Activated CD8-positive, alpha-beta T cell treated with anti-CD3 and anti-CD28 coated beads, Interleukin-2, amount 10 ng/mL, durations not matched to agents 7 days and 5 days (primary cell): Measurements from ENCODE around the gene TNXB. TPM values are rescaled to one million over a fixed set of nuclear protein-coding genes. Genes with fewer than 3 reads are reported as not detected.
"Not testable (repeated sequence)": the region's sequence is repeated elsewhere in the genome, so short reads cannot be mapped to it uniquely, and the experiment has no call there.

ENCODE experiments used
- ATAC-seq: fragments of 150-1000 bp; cut with Tn5 transposase; one replicate; pipeline ENCODE4 v1.10.0; 2021; ENCODE audit warnings: moderate library complexity
- CTCF ChIA-PET: fragments of 350-600 bp; sonication (Branson Sonifier 250); formaldehyde crosslinking; loops from one replicate; lab custom pipeline; 2021; ENCODE audit warnings: antibody characterized with exemption; lab: Charles Lee
- POLR2A ChIA-PET: fragments of 350-600 bp; sonication (Branson Sonifier 250); formaldehyde crosslinking; loops from one replicate; lab custom pipeline; 2021; ENCODE audit warnings: antibody characterized with exemption; lab: Charles Lee
- DNase-seq: peaks from one replicate; pipeline ENCODE4 v3.0.0-alpha.2; 2020
- H3K27ac Mint-ChIP-seq: one replicate; pipeline ENCODE4 v1.8.0; 2021; ENCODE audit warnings: mild to moderate bottlenecking, mixed read lengths
- H3K27me3 Mint-ChIP-seq: one replicate; pipeline ENCODE4 v1.8.0; 2021; ENCODE audit warnings: low read depth, mixed read lengths
- H3K36me3 Mint-ChIP-seq: one replicate; pipeline ENCODE4 v1.8.0; 2021; ENCODE audit warnings: low read depth, mixed read lengths
- H3K4me1 Mint-ChIP-seq: one replicate; pipeline ENCODE4 v1.8.0; 2021; ENCODE audit warnings: low read depth, mixed read lengths
- H3K4me3 Mint-ChIP-seq: one replicate; pipeline ENCODE4 v1.8.0; 2021; ENCODE audit warnings: mild to moderate bottlenecking, mixed read lengths
- H3K9me3 Mint-ChIP-seq: one replicate; pipeline ENCODE4 v1.8.0; 2022; ENCODE audit warnings: mixed read lengths; ENCODE audit not compliant: insufficient read depth
- total RNA-seq, 2 experiments: library from RNA; stranded (reverse); gene quantifications; one replicate each; pipeline ENCODE4 v1.2.3, GENCODE V29; 2021

The TNXB gene
- total RNA-seq, 2 experiments from 2014 or later, result 3.4 to 4.8 TPM

- CTCF ChIA-PET, H3K27me3 Mint-ChIP-seq, DNase-seq, H3K4me3 Mint-ChIP-seq, H3K27ac Mint-ChIP-seq, POLR2A ChIA-PET, ATAC-seq, H3K36me3 Mint-ChIP-seq, H3K9me3 Mint-ChIP-seq: not testable (repeated sequence)
- H3K4me1 Mint-ChIP-seq, result peaks cover 11% of the 10 kb centered on the region
Measured at GRCh38 chr6:32002546-32003268, 106.4 kb downstream of the TNXB start.

- ATAC-seq, H3K4me1 Mint-ChIP-seq, H3K27ac Mint-ChIP-seq, H3K27me3 Mint-ChIP-seq, DNase-seq, H3K4me3 Mint-ChIP-seq, CTCF ChIA-PET, H3K36me3 Mint-ChIP-seq, POLR2A ChIA-PET, H3K9me3 Mint-ChIP-seq: not testable (repeated sequence)
Measured at GRCh38 chr6:31996385-31996784, 112.8 kb downstream of the TNXB start.

DNA sequence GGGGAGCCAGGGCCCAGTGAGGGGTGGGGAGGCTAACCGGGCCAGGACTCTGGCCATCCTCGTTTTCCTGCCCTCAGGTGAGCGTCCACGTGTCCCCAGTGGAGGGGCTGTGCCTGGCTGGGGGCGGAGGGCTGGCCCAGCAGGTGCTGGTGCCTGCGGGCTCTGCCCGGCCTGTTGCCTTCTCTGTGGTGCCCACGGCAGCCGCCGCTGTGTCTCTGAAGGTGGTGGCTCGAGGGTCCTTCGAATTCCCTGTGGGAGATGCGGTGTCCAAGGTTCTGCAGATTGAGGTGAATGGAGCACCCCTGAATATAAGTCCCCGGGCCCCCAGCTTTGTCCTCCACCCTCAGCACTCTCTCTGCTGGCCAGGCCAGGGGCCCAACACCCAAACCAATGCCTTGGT is 114.7 kb downstream of the TNXB start:
- H3K27ac Mint-ChIP-seq, DNase-seq, H3K4me3 Mint-ChIP-seq, ATAC-seq, H3K9me3 Mint-ChIP-seq, POLR2A ChIA-PET, CTCF ChIA-PET, H3K36me3 Mint-ChIP-seq, H3K27me3 Mint-ChIP-seq, H3K4me1 Mint-ChIP-seq: not testable (repeated sequence)

Other genes with a start within 250 kb of the TNXB start
- gene NEU1, start 246.5 kb downstream of the TNXB start, total RNA-seq, result 10 to 100 TPM; 16.5 to 17.8 TPM
- gene SLC44A4, start 230.3 kb downstream of the TNXB start, total RNA-seq, result under 1 TPM in 1 of 2 experiments, not detected in 1; 0.39 TPM
- gene EHMT2, start 211.6 kb downstream of the TNXB start, total RNA-seq, result 10 to 100 TPM; 70.1 to 72.3 TPM
- 1 to 10 TPM; 1.6 to 1.8 TPM for gene ZBTB12, start 207.3 kb downstream of the TNXB start, total RNA-seq
- gene C2, start 181.6 kb downstream of the TNXB start, total RNA-seq, result under 1 TPM; 0.26 to 0.87 TPM
- gene CFB, start 163.2 kb downstream of the TNXB start, total RNA-seq, result under 1 TPM in 1 of 2 experiments, not detected in 1; 0.58 TPM
- gene NELFE, start 150.4 kb downstream of the TNXB start, total RNA-seq, result 10 to 100 TPM; 67.1 to 70.8 TPM
- gene SKIC2, start 150.2 kb downstream of the TNXB start, total RNA-seq, result 10 to 100 TPM; 73.2 to 73.4 TPM
- gene DXO, start 137.2 kb downstream of the TNXB start, total RNA-seq, result 10 to 100 TPM; 14.8 to 17.7 TPM
- 1 to 10 TPM; 3.6 to 5.1 TPM for gene C4A, start 127.3 kb downstream of the TNXB start, total RNA-seq
- 1 to 10 TPM; 2.9 to 3.5 TPM for gene C4B, start 94.5 kb downstream of the TNXB start, total RNA-seq
- gene CYP21A2, start 70.9 kb downstream of the TNXB start, total RNA-seq, result not detected
- gene ATF6B, start 18.9 kb upstream of the TNXB start, total RNA-seq, result 100 to 1,000 TPM; 107 to 117 TPM
- 1 to 10 TPM; 7.0 to 8.5 TPM for gene FKBPL, start 20.9 kb upstream of the TNXB start, total RNA-seq
- gene PRRT1, start 42.6 kb upstream of the TNXB start, total RNA-seq, result under 1 TPM; 0.37 to 0.45 TPM
- 10 to 100 TPM; 15.4 to 17.1 TPM for gene PPT2, start 44.8 kb upstream of the TNXB start, total RNA-seq
- gene EGFL8, start 55.3 kb upstream of the TNXB start, total RNA-seq, result 10 to 100 TPM in 1 of 2 experiments, 1 to 10 TPM in 1; 9.8 to 12.2 TPM
- gene AGPAT1, start 66.7 kb upstream of the TNXB start, total RNA-seq, result 10 to 100 TPM; 40.4 to 46.6 TPM
- 10 to 100 TPM; 40.4 to 43.3 TPM for gene RNF5, start 69.1 kb upstream of the TNXB start, total RNA-seq
- 10 to 100 TPM; 27.8 to 29.9 TPM for gene AGER, start 74.9 kb upstream of the TNXB start, total RNA-seq
- gene PBX2, start 80.9 kb upstream of the TNXB start, total RNA-seq, result 10 to 100 TPM; 60.5 to 68.5 TPM
- gene GPSM3, start 83.3 kb upstream of the TNXB start, total RNA-seq, result 100 to 1,000 TPM; 216 to 223 TPM
- gene NOTCH4, start 114.7 kb upstream of the TNXB start, total RNA-seq, result under 1 TPM; 0.44 to 0.55 TPM